ENCODE measurements around the gene EMC10.

DNA sequence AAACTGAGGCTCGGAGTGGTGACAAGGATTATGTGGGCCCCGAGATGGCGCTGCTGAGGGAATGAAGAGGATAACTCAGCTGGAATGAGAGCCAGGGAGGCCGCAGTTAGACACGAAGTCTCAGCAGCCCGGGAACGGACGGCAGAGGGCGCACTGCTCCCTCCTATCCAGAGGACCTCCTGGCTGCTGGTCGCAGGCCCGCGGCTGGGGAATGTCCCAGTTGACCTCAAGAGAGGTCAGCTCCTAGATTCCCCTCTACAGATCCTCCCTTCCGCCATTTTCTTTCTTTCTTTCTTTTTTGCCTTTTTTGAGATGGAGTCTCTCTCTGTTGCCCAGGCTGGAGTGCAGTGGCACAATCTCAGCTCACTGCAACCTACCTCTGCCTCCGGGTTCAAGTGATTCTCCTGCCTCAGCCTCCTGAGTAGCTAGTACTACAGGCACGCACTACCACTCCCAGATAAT, 61.5 kb downstream of the EMC10 start:
- no peak for TF ChIP-seq POLR2A (IDR thresholded peaks at IDR 0.05)
- TF ChIP-seq, protein P1, sequence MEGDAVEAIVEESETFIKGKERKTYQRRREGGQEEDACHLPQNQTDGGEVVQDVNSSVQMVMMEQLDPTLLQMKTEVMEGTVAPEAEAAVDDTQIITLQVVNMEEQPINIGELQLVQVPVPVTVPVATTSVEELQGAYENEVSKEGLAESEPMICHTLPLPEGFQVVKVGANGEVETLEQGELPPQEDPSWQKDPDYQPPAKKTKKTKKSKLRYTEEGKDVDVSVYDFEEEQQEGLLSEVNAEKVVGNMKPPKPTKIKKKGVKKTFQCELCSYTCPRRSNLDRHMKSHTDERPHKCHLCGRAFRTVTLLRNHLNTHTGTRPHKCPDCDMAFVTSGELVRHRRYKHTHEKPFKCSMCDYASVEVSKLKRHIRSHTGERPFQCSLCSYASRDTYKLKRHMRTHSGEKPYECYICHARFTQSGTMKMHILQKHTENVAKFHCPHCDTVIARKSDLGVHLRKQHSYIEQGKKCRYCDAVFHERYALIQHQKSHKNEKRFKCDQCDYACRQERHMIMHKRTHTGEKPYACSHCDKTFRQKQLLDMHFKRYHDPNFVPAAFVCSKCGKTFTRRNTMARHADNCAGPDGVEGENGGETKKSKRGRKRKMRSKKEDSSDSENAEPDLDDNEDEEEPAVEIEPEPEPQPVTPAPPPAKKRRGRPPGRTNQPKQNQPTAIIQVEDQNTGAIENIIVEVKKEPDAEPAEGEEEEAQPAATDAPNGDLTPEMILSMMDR (IDR thresholded peaks at IDR 0.05) = peak; percentile 33 to 61 (median 57)

Data from adrenal gland (tissue), 5 donors.